Breast epithelium (tissue), 3 donors: ENCODE data around the gene BRD2.

Source experiments
- POLR2A ChIP-seq: fragments of 450-650 bp; IDR thresholded peaks from one replicate; pipeline ENCODE4 v1.6.1; 2016; ENCODE audit warnings: antibody characterized with exemption, mild to moderate bottlenecking, moderate library complexity
- POLR2AphosphoS5 ChIP-seq, 3 donors: sonication (generic); formaldehyde crosslinking; IDR thresholded peaks; one replicate each; pipeline ENCODE4 v1.6.1; 2017; ENCODE audit warnings: antibody characterized with exemption in 3 of 3
- TF ChIP-seq, protein P1 (sequence below), 3 donors: fragments of 450-650 bp; IDR thresholded peaks; one replicate each; pipeline ENCODE4 v1.5.1; 2016 to 2017; ENCODE audit warnings: antibody characterized with exemption in 3 of 3, mild to moderate bottlenecking in 3 of 3, moderate library complexity in 3 of 3

DNA sequence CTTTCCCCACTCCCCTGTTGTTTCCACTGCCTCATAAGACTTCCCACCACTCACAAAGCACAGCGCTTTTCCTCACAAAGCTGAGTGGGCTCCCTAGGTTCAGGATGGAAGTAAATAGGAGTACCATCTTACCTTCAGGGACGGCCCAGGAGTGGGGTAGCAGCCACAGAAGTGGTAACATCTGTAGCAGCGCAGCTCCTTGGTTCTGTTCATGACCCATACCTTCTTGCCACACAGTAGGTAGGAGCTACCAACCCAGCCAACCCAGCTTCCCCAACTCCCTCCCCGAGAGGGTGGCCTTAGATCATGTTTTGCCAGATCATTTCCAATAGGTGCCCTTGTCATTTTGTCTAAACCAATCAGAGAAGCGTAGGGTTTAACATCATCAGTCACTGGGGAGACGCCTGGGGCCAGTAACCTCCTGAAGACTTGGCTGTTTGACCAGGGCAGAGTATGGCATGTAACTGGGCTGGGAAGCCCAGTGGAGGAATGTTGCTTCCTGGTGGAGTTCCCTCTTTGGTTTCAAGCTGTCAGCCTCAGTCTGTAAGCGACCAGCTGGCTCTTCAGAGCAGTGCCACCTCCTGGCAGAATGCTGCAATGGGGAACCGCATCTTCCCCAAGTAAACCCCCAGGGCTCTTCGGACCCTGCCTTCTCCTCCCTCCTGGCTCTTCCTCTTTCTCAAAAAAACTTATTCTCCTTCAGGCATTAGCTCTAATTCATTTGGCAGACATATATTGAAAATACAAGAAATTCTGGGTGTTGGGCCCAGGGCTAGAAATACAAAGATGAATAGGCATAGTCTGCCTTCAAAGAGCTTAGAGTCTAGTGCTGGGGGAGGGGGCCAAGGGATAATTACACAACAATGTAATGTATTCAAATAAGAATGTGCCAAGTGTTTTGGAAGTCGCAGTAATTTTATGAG, 15.3 kb upstream of the BRD2 start, which contains the start of gene HLA-DMA:
- TF ChIP-seq POLR2A (no peak), POLR2AphosphoS5 (IDR thresholded peaks at IDR 0.05) (peak; percentile 28 to 64 (median 47))
- TF ChIP-seq, protein P1, sequence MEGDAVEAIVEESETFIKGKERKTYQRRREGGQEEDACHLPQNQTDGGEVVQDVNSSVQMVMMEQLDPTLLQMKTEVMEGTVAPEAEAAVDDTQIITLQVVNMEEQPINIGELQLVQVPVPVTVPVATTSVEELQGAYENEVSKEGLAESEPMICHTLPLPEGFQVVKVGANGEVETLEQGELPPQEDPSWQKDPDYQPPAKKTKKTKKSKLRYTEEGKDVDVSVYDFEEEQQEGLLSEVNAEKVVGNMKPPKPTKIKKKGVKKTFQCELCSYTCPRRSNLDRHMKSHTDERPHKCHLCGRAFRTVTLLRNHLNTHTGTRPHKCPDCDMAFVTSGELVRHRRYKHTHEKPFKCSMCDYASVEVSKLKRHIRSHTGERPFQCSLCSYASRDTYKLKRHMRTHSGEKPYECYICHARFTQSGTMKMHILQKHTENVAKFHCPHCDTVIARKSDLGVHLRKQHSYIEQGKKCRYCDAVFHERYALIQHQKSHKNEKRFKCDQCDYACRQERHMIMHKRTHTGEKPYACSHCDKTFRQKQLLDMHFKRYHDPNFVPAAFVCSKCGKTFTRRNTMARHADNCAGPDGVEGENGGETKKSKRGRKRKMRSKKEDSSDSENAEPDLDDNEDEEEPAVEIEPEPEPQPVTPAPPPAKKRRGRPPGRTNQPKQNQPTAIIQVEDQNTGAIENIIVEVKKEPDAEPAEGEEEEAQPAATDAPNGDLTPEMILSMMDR (IDR thresholded peaks at IDR 0.05) = peak; percentile 65 to 83 (median 79)
